Activated CD4-positive, alpha-beta T cell treated with anti-CD3 and anti-CD28 coated beads for 4 hours (primary cell): ENCODE results near the gene PHF13.
A peak's percentile ranks its signal among the peaks of the same experiment; 100 is the strongest.
"Not testable (repeated sequence)": the region's sequence is repeated elsewhere in the genome, so short reads cannot be mapped to it uniquely, and the experiment has no call there.

ENCODE experiments used
- DNase-seq, 2 donors: peaks; one replicate each; pipeline ENCODE4 v3.0.0-alpha.2; 2020

The PHF13 gene

GRCh38 chr1:6631058-6631457, 17.5 kb downstream of the PHF13 start:
- DNase-seq, result no peak

GRCh38 chr1:6632588-6633514, 19.3 kb downstream of the PHF13 start:
- DNase-seq, result no peak

- peak; percentile 46 to 50 for DNase-seq
These were observed 21.0 kb downstream of the PHF13 start for GRCh38 chr1:6634371-6635052.

GRCh38 chr1:6635161-6635909, 21.8 kb downstream of the PHF13 start:
- no peak for DNase-seq

GRCh38 chr1:6635910-6636760, 22.6 kb downstream of the PHF13 start:
- DNase-seq, result no peak

- not testable (repeated sequence) for DNase-seq
These were observed 23.2 kb downstream of the PHF13 start for GRCh38 chr1:6636778-6637177.

GRCh38 chr1:6637770-6638169, 24.2 kb downstream of the PHF13 start:
- no peak for DNase-seq

GRCh38 chr1:6638226-6638625, 24.7 kb downstream of the PHF13 start:
- no peak for DNase-seq

GRCh38 chr1:6640867-6641266, 27.3 kb downstream of the PHF13 start:
- not testable (repeated sequence) for DNase-seq

GRCh38 chr1:6645018-6645417, 31.5 kb downstream of the PHF13 start:
- DNase-seq, result no peak

GRCh38 chr1:6646499-6647148, 33.1 kb downstream of the PHF13 start:
- DNase-seq, result peak; percentile 25 to 26

- DNase-seq, result no peak
These were observed 35.0 kb downstream of the PHF13 start for GRCh38 chr1:6648556-6648955.

GRCh38 chr1:6651909-6652308, 38.4 kb downstream of the PHF13 start:
- DNase-seq, result no peak

- DNase-seq, result no peak
These were observed 39.5 kb downstream of the PHF13 start for GRCh38 chr1:6652986-6653385.

- no peak for DNase-seq
These were observed 40.1 kb downstream of the PHF13 start for GRCh38 chr1:6653436-6654290.

- no peak for DNase-seq
These were observed 43.6 kb downstream of the PHF13 start for GRCh38 chr1:6657138-6657537.

- no peak for DNase-seq
These were observed 45.0 kb downstream of the PHF13 start for GRCh38 chr1:6658359-6659060.

GRCh38 chr1:6660415-6661049, 47.0 kb downstream of the PHF13 start:
- no peak for DNase-seq

GRCh38 chr1:6662468-6662867, 48.9 kb downstream of the PHF13 start:
- DNase-seq, result not testable (repeated sequence)

- no peak for DNase-seq
These were observed 53.2 kb downstream of the PHF13 start for GRCh38 chr1:6666696-6667095.
